DND-41 (cell line): Measurements from ENCODE around the gene KCNIP4.

Source experiments
- ATAC-seq: fragments of 200-7000 bp; cut with Tn5 transposase; 3 replicates; pipeline ENCODE4 v1.9.1; 2021; ENCODE audit warnings: low read depth; ENCODE audit not compliant: insufficient read depth
- DNase-seq: peaks from one replicate; pipeline ENCODE4 v3.0.0-alpha.2; 2020
- H2AFZ ChIP-seq: 2 replicates; pipeline ENCODE4 v1.6.0; 2012; ENCODE audit warnings: low read depth, low read length
- H3K27ac ChIP-seq: 2 replicates; pipeline ENCODE4 v1.5.1; 2012; ENCODE audit warnings: low read length, inconsistent platforms
- H3K27me3 ChIP-seq: fragments of 200-600 bp; sonication (generic); 2 replicates; pipeline ENCODE4 v1.6.0; 2012; ENCODE audit warnings: low read length, mild to moderate bottlenecking, inconsistent platforms; ENCODE audit not compliant: insufficient read depth, poor library complexity
- H3K36me3 ChIP-seq: 2 replicates; pipeline ENCODE4 v1.5.1; 2012; ENCODE audit warnings: low read length, inconsistent platforms; ENCODE audit not compliant: insufficient read depth
- H3K4me1 ChIP-seq: 2 replicates; pipeline ENCODE4 v1.5.1; 2012; ENCODE audit warnings: mild to moderate bottlenecking, low read length; ENCODE audit not compliant: insufficient read depth
- H3K4me2 ChIP-seq: 2 replicates; pipeline ENCODE4 v1.6.0; 2012; ENCODE audit warnings: mild to moderate bottlenecking, moderate library complexity, low read length, inconsistent platforms; ENCODE audit not compliant: insufficient read depth
- H3K4me3 ChIP-seq, 2 experiments: fragments of 200-600 bp in 1 of 2; shearing (Covaris generic) in 1 of 2; 2 replicates each; pipeline ENCODE4 v1.5.1; 2012 to 2016; ENCODE audit warnings: inconsistent platforms in 2 of 2, low read length in 2 of 2, mild to moderate bottlenecking in 2 of 2, low read depth in 1 of 2, moderate library complexity in 1 of 2
- H3K79me2 ChIP-seq: 2 replicates; pipeline ENCODE4 v1.6.0; 2012; ENCODE audit warnings: low read length, inconsistent platforms; ENCODE audit not compliant: insufficient read depth
- H3K9ac ChIP-seq: 2 replicates; pipeline ENCODE4 v1.6.0; 2012; ENCODE audit warnings: low read depth, mild to moderate bottlenecking, inconsistent platforms, low read length, moderate library complexity
- H3K9me3 ChIP-seq: 2 replicates; pipeline ENCODE4 v1.5.1; 2012; ENCODE audit warnings: low read length, moderate library complexity, mild to moderate bottlenecking, inconsistent platforms; ENCODE audit not compliant: insufficient read depth, severe bottlenecking
- H4K20me1 ChIP-seq: 2 replicates; pipeline ENCODE4 v1.6.0; 2012; ENCODE audit warnings: low read length; ENCODE audit not compliant: insufficient read depth
- EZH2 ChIP-seq: IDR thresholded peaks from 3 replicates; pipeline ENCODE4 v1.6.1; 2012; ENCODE audit warnings: borderline replicate concordance, low read depth, mild to moderate bottlenecking, moderate library complexity, low read length, inconsistent platforms; ENCODE audit not compliant: severe bottlenecking
- TF ChIP-seq, protein P1 (sequence below): IDR thresholded peaks from 2 replicates; pipeline ENCODE4 v1.5.1; 2012; ENCODE audit warnings: borderline replicate concordance, low read length, moderate library complexity, mild to moderate bottlenecking; ENCODE audit not compliant: poor library complexity, severe bottlenecking; ENCODE audit errors: extremely low read depth

KCNIP4 gene

DNA sequence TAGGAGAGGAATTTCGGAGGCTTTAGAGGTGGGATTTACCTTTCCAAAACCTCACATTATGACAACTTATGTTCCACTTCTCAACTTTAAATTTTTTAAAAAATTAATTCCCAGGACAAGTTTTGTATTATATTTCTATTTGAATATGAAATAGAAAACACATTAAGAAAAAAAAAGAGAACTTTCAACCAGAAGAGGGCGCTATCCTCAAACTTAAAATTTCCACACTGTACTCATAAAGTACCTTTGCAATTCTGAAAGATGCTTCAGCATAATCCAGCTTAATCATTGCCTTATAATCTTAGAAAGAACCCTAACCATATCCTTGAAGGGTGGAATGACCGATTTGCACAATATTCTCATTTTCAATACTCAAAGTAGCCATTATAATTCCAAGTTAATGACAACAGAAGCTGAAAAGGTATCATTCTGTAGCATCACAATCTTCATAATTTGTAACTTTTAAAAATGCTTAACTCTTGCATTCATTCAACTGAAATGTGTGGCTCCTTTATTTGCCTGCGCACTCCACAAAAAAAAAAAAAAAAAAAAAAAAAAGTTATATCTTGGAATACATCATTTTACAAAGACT, 158.0 kb downstream of the KCNIP4 start:
- H4K20me1 ChIP-seq, result no peaks in the 10 kb centered on the region
- H3K36me3 ChIP-seq, result no peaks in the 10 kb centered on the region
- no peak for DNase-seq
- no peak for ATAC-seq
- no peak overlapping the region for H3K4me2 ChIP-seq
- H3K9ac ChIP-seq, result no peak overlapping the region
- no peaks in the 10 kb centered on the region for H3K9me3 ChIP-seq
- TF ChIP-seq, protein P1, sequence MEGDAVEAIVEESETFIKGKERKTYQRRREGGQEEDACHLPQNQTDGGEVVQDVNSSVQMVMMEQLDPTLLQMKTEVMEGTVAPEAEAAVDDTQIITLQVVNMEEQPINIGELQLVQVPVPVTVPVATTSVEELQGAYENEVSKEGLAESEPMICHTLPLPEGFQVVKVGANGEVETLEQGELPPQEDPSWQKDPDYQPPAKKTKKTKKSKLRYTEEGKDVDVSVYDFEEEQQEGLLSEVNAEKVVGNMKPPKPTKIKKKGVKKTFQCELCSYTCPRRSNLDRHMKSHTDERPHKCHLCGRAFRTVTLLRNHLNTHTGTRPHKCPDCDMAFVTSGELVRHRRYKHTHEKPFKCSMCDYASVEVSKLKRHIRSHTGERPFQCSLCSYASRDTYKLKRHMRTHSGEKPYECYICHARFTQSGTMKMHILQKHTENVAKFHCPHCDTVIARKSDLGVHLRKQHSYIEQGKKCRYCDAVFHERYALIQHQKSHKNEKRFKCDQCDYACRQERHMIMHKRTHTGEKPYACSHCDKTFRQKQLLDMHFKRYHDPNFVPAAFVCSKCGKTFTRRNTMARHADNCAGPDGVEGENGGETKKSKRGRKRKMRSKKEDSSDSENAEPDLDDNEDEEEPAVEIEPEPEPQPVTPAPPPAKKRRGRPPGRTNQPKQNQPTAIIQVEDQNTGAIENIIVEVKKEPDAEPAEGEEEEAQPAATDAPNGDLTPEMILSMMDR, result peak; percentile 51
- TF ChIP-seq EZH2, result no peak
- no peak overlapping the region for H3K27ac ChIP-seq
- H3K79me2 ChIP-seq, result no peaks in the 10 kb centered on the region
- no peak overlapping the region for H3K4me3 ChIP-seq
- no peaks in the 10 kb centered on the region for H3K27me3 ChIP-seq
- no peaks in the 10 kb centered on the region for H3K4me1 ChIP-seq
- H2AFZ ChIP-seq, result no peak overlapping the region

DNA sequence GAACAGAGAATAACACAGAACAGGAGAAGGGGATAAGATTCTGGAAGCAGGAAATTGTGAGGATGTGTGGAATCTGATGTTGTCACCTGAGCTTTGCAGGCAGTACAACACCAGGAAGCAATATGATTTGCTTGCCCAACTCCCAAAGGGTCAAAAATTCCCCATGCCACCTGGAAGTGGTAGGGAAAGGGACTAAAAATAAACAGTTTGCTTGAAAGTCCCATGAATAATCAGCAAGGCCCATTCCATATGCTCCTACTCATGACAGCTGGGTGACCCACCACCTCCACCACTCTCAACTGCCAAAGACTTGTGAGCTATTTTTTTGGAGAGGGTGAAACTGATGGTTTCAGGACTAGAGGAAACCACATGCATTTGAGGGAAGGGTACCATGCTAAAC, 168.4 kb downstream of the KCNIP4 start:
- Histone ChIP-seq H4K20me1 (no peaks in the 10 kb centered on the region), H3K4me2 (no peak overlapping the region), H2AFZ (no peak overlapping the region), H3K27me3 (no peaks in the 10 kb centered on the region), H3K4me3 (no peak overlapping the region), H3K9me3 (no peaks in the 10 kb centered on the region), H3K79me2 (no peaks in the 10 kb centered on the region), H3K4me1 (no peaks in the 10 kb centered on the region), H3K27ac (no peak overlapping the region), H3K36me3 (no peaks in the 10 kb centered on the region), H3K9ac (no peak overlapping the region)
- TF ChIP-seq, protein P1, result no peak
- TF ChIP-seq EZH2, result no peak
- DNase-seq (no peak), ATAC-seq (no peak)

DNA sequence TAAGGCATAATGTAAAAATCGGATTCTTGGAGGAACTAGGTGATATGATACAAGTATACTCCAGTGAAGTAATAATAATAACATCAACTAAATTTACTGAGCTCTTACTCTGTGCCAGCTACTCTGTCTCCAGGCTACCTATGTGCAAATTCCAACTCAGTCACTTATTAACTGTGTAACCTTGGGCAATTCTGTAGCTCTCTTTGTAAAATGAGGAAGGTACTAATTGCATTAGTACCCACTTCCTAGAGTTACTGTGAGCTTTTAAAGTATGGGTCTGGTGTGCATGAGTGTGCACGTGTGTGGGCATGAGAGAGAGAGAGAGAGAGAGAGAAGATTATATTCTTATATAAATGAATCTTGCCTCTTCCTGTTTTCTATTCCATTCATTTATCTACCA, 169.9 kb downstream of the KCNIP4 start:
- no peaks in the 10 kb centered on the region for H3K4me1 ChIP-seq
- no peak for TF ChIP-seq EZH2
- TF ChIP-seq, protein P1, result no peak

DNA sequence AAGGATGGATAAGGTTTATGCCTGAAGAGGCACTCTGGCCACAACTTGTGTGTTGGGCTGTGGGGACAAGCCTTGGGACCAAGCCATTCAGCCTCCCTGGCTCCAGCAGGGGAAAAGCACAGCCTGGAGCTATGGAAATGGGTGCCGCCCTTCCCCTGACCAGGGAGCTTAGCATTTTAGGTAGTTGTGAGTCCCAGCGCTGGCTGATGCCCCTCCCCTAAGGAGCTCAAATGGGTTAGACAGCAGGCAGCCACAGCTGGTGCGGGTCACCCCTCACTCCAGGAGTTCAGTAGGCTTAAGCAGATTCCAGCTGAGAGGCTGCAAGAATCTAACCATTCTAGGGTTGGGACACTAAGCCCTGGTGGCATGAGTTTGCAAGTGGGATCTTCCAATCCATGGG, 172.9 kb downstream of the KCNIP4 start:
- no peaks in the 10 kb centered on the region for H3K36me3 ChIP-seq
- H3K4me3 ChIP-seq, result no peak overlapping the region
- no peaks in the 10 kb centered on the region for H3K27me3 ChIP-seq
- H2AFZ ChIP-seq, result no peak overlapping the region
- no peaks in the 10 kb centered on the region for H3K79me2 ChIP-seq
- H3K9ac ChIP-seq, result no peak overlapping the region
- H3K9me3 ChIP-seq, result no peaks in the 10 kb centered on the region
- H3K4me1 ChIP-seq, result no peaks in the 10 kb centered on the region
- H3K4me2 ChIP-seq, result no peak overlapping the region
- ATAC-seq (no peak), DNase-seq (no peak)
- no peak overlapping the region for H3K27ac ChIP-seq
- H4K20me1 ChIP-seq, result no peaks in the 10 kb centered on the region
- no peak for TF ChIP-seq EZH2
- TF ChIP-seq, protein P1, result no peak

More for the DNA sequence above, 169.9 kb downstream of the KCNIP4 start:
- Histone ChIP-seq H3K9ac (no peak overlapping the region), H3K79me2 (no peaks in the 10 kb centered on the region), H2AFZ (no peak overlapping the region), H3K27ac (no peak overlapping the region), H3K36me3 (no peaks in the 10 kb centered on the region), H3K9me3 (no peaks in the 10 kb centered on the region), H3K27me3 (no peaks in the 10 kb centered on the region), H3K4me3 (no peak overlapping the region), H3K4me2 (no peak overlapping the region), H4K20me1 (no peaks in the 10 kb centered on the region)
- ATAC-seq, result no peak
- DNase-seq, result no peak
